Activated naive CD8-positive, alpha-beta T cell treated with anti-CD3 and anti-CD28 coated beads for 36 hours (primary cell): ENCODE results near the gene ADGRA1. TPM values are rescaled to one million over a fixed set of nuclear protein-coding genes. Genes with fewer than 3 reads are reported as not detected.
"Not testable (repeated sequence)": the region's sequence is repeated elsewhere in the genome, so short reads cannot be mapped to it uniquely, and the experiment has no call there.

Source experiments
- DNase-seq: peaks from one replicate; pipeline ENCODE4 v3.0.0; 2021
- H3K27ac Mint-ChIP-seq: one replicate; pipeline ENCODE4 v1.8.0; 2022; ENCODE audit warnings: mild to moderate bottlenecking, moderate library complexity, mixed read lengths
- H3K27me3 Mint-ChIP-seq: one replicate; pipeline ENCODE4 v1.8.0; 2022; ENCODE audit warnings: mild to moderate bottlenecking, mixed read lengths
- H3K36me3 Mint-ChIP-seq: one replicate; pipeline ENCODE4 v1.8.0; 2021; ENCODE audit warnings: mild to moderate bottlenecking, mixed read lengths
- H3K4me1 Mint-ChIP-seq: one replicate; pipeline ENCODE4 v1.8.0; 2021; ENCODE audit warnings: mixed read lengths
- H3K4me3 Mint-ChIP-seq: one replicate; pipeline ENCODE4 v1.8.0; 2022; ENCODE audit warnings: mild to moderate bottlenecking, moderate library complexity, mixed read lengths
- H3K9me3 Mint-ChIP-seq: one replicate; pipeline ENCODE4 v1.8.0; 2022; ENCODE audit warnings: mixed read lengths
- total RNA-seq, 2 experiments: library from RNA; stranded (reverse); gene quantifications; one replicate each; pipeline ENCODE4 v1.2.3, GENCODE V29; 2021

Gene ADGRA1
- total RNA-seq, 2 experiments from 2014 or later, result not detected

GRCh38 chr10:133167693-133168616, 80.2 kb downstream of the ADGRA1 start:
- no peaks in the 10 kb centered on the region for H3K9me3 Mint-ChIP-seq
- H3K27me3 Mint-ChIP-seq, result peaks cover 13% of the 10 kb centered on the region
- DNase-seq, result no peak
- H3K27ac Mint-ChIP-seq, result no peak overlapping the region
- no peaks in the 10 kb centered on the region for H3K4me1 Mint-ChIP-seq
- no peak overlapping the region for H3K4me3 Mint-ChIP-seq
- no peaks in the 10 kb centered on the region for H3K36me3 Mint-ChIP-seq

DNA sequence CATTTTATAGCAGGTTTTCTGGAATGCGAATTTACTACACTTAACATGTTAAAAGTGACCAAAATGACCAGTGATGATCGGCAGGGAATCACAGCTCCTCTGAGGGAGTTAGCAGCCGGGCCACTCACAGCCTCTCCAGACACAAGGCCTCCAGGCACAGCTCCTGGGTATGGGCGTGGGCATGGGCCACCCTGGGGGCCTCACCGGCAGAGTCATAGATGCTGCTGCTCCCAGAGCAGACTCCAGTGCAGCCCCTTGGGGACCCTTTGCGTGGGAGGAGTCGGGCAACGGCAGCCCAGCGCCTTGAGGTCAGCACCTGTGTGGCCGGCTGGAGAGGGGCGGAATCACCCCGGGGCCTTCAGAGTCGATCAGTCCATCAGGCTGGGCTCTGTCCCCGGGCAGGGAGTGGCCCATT, 80.9 kb downstream of the ADGRA1 start:
- Mint-ChIP-seq H3K4me1 (no peaks in the 10 kb centered on the region), H3K36me3 (no peaks in the 10 kb centered on the region), H3K27me3 (peaks cover 12% of the 10 kb centered on the region), H3K9me3 (no peaks in the 10 kb centered on the region), H3K4me3 (no peak overlapping the region), H3K27ac (no peak overlapping the region)
- no peak for DNase-seq

GRCh38 chr10:133169173-133169947, 81.6 kb downstream of the ADGRA1 start:
- Mint-ChIP-seq H3K27me3 (peaks cover 13% of the 10 kb centered on the region), H3K27ac (no peak overlapping the region), H3K9me3 (no peaks in the 10 kb centered on the region), H3K4me1 (no peaks in the 10 kb centered on the region), H3K4me3 (no peak overlapping the region), H3K36me3 (no peaks in the 10 kb centered on the region)
- DNase-seq, result no peak

DNA sequence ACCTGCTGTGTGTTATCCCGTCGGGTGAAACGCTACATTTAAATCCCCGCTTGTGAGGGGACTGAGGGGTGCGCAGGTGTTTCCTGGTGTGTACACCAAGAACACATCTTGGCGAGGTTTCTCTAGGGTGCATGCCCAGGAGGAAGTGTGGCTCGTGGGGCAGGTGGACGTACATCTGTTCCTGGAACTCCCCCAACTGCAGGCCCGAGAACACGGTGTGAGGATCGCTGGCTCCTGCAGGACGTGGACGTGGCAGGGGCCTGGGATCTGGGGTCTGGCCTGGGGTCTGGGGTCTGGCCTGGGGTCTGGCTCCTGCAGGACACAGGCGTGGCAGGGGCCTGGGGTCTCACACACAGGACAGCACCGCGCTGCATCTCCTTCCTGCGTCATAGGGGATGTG, 82.4 kb downstream of the ADGRA1 start:
- Mint-ChIP-seq H3K36me3 (no peaks in the 10 kb centered on the region), H3K4me3 (no peak overlapping the region), H3K4me1 (no peaks in the 10 kb centered on the region), H3K27me3 (peaks cover 18% of the 10 kb centered on the region), H3K9me3 (no peaks in the 10 kb centered on the region), H3K27ac (no peak overlapping the region)
- no peak for DNase-seq

- Mint-ChIP-seq H3K27me3 (peaks cover 18% of the 10 kb centered on the region), H3K36me3 (no peaks in the 10 kb centered on the region), H3K4me3 (no peak overlapping the region), H3K9me3 (peaks cover 7% of the 10 kb centered on the region), H3K4me1 (no peaks in the 10 kb centered on the region), H3K27ac (no peak overlapping the region)
- DNase-seq, result no peak
Measured at GRCh38 chr10:133173860-133174640, 86.3 kb downstream of the ADGRA1 start.

GRCh38 chr10:133174689-133175263, 87.1 kb downstream of the ADGRA1 start:
- no peak overlapping the region for H3K4me3 Mint-ChIP-seq
- no peak for DNase-seq
- H3K36me3 Mint-ChIP-seq, result no peaks in the 10 kb centered on the region
- H3K4me1 Mint-ChIP-seq, result no peaks in the 10 kb centered on the region
- H3K9me3 Mint-ChIP-seq, result peaks cover 7% of the 10 kb centered on the region
- H3K27me3 Mint-ChIP-seq, result peaks cover 18% of the 10 kb centered on the region
- H3K27ac Mint-ChIP-seq, result no peak overlapping the region

GRCh38 chr10:133175624-133176023, 87.9 kb downstream of the ADGRA1 start:
- not testable (repeated sequence) for H3K36me3 Mint-ChIP-seq, H3K27ac Mint-ChIP-seq, H3K4me3 Mint-ChIP-seq, H3K9me3 Mint-ChIP-seq, H3K4me1 Mint-ChIP-seq, DNase-seq
- peaks cover 18% of the 10 kb centered on the region for H3K27me3 Mint-ChIP-seq

- Mint-ChIP-seq H3K4me1 (no peaks in the 10 kb centered on the region), H3K4me3 (no peak overlapping the region), H3K27me3 (peaks cover 18% of the 10 kb centered on the region), H3K27ac (no peak overlapping the region), H3K36me3 (no peaks in the 10 kb centered on the region), H3K9me3 (peaks cover 7% of the 10 kb centered on the region)
- DNase-seq, result no peak
Measured at GRCh38 chr10:133176546-133176945, 88.8 kb downstream of the ADGRA1 start.

DNA sequence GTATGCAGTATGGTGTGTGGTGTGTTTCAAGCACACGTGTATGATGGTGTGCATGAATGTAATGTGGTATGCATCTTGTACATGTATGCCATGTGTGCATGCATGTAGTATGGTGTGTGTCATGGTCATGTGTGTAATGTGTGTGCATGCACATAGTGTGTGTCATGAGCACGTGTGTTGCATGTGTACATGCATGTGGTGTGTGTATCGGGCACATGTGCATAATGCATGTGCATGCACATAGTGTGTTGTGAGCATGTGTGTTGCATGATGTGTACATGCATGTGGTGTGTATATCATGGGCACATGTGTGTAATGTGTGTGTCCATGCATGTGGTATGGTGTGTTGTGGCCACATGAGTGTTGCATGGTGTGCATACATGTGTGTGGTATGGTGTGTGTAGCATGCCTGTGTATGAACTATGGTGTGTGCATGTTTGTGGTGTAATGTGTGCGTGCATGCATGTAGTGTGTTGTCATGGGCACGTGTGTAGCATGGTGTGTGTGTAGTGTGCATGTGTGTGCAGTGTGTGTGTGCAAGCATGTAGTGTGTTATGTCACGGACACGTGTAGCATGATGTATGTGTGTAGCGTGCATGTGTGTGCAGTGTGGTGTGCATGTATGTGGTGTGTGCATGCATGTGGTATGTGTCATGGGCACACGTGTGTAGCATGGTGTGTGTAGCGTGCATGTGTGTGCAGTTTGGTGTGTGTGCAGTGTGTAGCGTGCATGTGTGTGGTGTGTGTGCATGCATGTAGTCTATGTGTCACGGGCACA, 89.8 kb downstream of the ADGRA1 start:
- Mint-ChIP-seq H3K27me3 (peaks cover 11% of the 10 kb centered on the region), H3K27ac (no peak overlapping the region), H3K36me3 (no peaks in the 10 kb centered on the region), H3K4me3 (no peak overlapping the region), H3K4me1 (no peaks in the 10 kb centered on the region), H3K9me3 (peaks cover 7% of the 10 kb centered on the region)
- DNase-seq, result no peak

DNA sequence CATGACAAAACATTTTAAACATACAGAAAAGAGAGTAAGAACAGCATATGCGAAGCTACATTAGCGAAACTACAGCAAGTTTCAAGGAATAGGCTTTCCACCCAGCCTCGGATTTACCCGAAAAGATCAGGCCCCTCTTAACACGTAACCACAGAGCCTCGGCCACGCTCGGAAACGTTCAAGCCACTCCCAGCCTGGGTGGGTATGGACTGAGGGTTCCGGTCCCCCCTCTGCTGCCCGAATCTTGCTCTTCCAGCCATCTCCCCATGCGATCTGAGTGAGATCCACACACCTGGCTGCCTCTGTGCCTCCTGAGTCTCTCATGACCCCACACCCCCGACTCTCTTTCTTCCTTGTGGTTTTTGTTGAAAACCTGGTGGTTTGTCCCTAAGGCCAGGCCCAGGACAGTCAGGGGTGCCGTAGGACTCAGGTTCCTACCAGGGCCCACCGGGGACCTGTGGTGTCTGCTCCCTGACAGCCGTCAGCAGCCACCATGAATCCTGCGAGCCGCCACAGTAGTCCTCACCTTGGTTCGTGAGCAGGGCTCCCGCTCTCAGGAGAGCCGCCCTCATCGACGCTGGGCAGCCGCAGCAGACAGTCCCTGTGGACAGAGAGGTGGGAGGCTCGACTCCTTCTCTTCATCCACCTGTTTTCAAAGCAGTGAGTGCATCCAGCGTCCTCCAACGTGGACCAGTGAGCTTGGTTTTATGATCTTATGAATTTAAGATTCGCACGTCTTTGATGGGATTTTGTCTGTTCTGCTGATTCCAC, 90.8 kb downstream of the ADGRA1 start:
- H3K4me3 Mint-ChIP-seq, result no peak overlapping the region
- H3K4me1 Mint-ChIP-seq, result no peaks in the 10 kb centered on the region
- no peak overlapping the region for H3K27ac Mint-ChIP-seq
- peaks cover 6% of the 10 kb centered on the region for H3K27me3 Mint-ChIP-seq
- peaks cover 7% of the 10 kb centered on the region for H3K9me3 Mint-ChIP-seq
- no peaks in the 10 kb centered on the region for H3K36me3 Mint-ChIP-seq
- no peak for DNase-seq

DNA sequence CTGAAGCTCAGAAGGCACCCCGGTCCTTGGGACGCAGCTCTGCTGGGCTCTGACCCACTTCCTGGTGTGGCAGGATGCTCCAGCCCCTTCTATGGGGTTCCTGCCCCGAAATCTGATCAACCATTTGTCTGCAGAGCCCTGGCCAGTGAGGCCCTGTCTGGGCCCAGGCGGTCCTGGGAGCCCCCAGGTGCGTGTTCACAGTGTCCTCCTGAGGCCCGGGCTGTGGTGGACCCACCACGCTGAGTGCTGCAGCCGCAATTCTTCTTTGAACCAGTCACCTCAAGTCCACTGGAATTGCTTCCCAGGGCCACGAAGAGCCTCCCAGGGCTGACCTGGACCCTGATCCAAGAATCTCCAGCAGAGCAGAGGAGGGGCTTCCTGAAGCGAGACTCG, 91.4 kb downstream of the ADGRA1 start:
- H3K4me1 Mint-ChIP-seq, result no peaks in the 10 kb centered on the region
- H3K27ac Mint-ChIP-seq, result no peak overlapping the region
- DNase-seq, result no peak

DNA sequence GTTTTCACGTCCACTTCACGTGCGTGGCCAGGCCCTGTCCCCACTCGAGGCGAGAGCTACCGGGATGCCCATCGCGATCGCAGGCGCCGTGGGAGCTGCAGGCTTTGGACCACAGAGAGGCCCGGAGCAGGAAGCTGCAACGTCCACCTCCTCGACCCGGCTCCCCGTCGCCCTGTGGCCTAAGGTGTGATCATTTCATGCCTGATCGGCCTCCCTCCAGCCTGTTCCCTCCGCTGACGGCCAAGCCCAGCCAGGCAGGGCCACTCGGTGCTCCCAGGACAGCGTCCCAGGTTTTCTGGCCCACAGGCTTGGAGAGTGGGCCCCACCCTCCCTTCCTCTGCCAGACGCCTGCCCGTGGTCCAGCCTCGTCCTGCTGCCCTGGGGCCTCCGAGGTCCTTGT, 91.9 kb downstream of the ADGRA1 start:
- peaks cover 7% of the 10 kb centered on the region for H3K27me3 Mint-ChIP-seq
- no peak overlapping the region for H3K27ac Mint-ChIP-seq
- DNase-seq, result no peak
- H3K4me1 Mint-ChIP-seq, result no peaks in the 10 kb centered on the region
- peaks cover 7% of the 10 kb centered on the region for H3K9me3 Mint-ChIP-seq
- no peak overlapping the region for H3K4me3 Mint-ChIP-seq
- H3K36me3 Mint-ChIP-seq, result no peaks in the 10 kb centered on the region

More for the DNA sequence above, 91.4 kb downstream of the ADGRA1 start:
- Mint-ChIP-seq H3K36me3 (no peaks in the 10 kb centered on the region), H3K4me3 (no peak overlapping the region), H3K9me3 (peaks cover 7% of the 10 kb centered on the region), H3K27me3 (peaks cover 9% of the 10 kb centered on the region)

GRCh38 chr10:133180192-133180964, 92.7 kb downstream of the ADGRA1 start:
- H3K27ac Mint-ChIP-seq, result no peak overlapping the region
- H3K36me3 Mint-ChIP-seq, result no peaks in the 10 kb centered on the region
- DNase-seq, result no peak
- peaks cover 5% of the 10 kb centered on the region for H3K27me3 Mint-ChIP-seq
- no peak overlapping the region for H3K4me3 Mint-ChIP-seq
- no peaks in the 10 kb centered on the region for H3K4me1 Mint-ChIP-seq
- H3K9me3 Mint-ChIP-seq, result peaks cover 7% of the 10 kb centered on the region
